ENCODE results near the gene FCHSD2.

Gene FCHSD2

DNA sequence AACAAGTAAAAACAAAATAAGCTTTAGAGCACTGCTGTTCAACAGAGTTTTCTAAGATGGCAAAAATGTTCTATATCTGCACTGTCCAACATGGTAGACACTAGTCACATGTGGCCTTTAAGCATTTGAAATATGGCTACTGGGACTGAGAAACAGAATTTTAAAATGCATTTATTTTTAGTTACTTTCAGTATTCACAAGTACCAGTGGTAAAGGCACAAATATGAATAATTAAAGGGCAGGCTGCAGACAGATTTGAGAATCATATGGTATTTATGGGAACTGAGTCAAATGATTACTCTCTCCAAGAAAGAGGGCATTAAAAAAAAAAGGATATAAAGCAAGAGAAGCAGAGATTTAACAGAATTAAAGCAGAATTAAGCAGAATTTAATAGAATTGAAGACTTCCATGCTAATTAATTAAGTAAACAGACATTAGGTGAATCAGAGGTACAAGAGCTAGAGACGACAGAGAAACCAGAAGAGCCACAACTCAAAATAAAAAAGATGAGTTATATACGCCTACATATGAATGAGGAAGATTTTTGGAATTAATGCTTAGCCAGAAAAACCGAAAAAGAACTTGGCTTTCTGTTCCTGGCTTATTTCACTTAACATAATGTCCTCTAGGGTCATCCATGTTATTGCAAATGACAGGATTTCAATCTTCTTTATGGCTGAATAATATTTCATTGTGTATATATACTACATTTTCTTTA lies 167.5 kb downstream of the FCHSD2 start:
- no peak for DNase-seq

DNA sequence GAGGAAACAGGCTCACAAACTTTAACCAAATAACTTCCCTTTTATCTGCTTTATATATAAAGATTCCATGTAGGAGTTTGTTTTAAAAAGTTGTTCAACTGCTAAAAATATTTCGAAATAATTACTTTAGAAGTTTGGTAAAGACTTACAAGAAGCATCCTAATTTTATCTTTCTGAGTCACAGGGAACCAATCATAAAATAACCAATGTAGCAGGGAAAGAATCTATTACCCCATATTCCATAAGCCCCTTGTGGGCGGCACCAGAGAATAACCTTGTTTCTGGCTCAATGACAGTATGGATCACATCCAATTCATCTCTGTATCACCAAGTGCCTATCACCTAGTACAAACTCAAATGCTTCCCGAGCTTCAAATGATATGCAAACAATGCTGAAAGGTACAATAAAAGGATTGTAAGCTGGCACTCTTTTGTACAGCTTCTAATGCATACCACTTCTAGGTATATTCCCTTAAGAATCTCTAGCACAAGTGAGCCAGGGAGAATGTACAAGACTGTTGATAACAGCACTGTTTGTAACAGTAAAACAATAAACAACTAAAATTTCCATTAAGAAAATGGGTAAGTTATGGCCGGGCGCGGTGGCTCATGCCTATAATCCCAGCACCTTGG lies 169.5 kb downstream of the FCHSD2 start:
- no peak for DNase-seq

DNA sequence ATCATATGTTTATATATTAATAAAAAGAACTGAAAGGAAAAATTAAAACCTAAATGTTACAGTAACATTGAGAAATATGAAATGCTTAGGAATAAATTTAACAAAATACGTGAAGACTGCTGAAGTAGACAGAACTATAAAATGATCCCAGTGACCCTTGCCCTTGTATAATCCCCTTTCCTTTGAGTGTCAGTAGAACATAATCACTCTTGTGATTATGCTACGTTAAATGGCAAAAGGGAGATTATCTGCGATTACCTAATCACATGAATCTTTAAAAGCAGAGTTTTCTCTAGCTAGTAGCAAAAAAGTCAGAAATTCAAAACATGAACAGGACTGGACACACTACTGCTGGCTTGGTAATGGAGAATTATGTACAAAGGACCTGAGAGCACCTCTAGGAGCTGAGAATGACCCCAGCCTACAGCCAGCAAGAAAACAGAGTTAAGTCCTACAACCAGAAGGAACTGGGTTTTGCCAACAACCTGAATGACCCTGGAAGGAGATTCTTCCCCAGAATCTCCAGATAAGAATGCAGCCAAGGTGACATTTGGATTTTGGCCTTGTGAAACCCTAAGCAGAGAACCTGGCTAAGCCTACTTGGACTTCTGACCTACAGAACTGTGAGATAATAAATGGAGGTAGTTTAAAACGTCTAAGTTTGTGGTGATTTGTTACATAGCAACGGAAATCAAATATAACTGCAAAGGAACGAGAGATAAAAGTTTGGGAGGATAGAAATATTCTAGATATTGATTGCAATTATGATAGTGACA lies 170.7 kb downstream of the FCHSD2 start:
- no peak for DNase-seq

DNA sequence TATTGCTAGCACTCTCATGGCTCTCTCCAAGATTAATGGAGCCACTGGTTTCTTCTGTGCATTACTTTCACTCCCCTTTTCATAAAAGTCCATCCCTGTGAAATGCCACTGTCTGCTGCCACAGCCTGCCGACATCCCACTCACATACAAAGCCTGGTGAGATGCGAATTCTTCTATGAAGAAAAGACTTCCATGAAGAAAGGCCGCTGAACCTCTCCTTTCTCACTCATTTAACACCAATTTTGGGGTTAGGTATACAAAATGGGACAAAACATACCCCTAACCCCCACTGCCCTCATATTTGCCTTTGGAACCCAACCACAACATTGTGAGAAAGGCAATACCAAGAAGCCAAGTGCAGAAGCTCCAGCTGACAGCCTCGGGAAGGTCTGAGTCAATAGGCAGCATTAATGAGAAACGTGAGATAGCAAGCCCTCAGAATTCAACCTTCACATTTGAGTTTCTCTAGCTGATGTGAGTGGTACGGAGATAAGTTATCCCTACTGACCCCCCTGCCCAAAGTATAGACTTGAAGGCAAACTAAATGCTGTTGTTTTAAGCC lies 171.5 kb downstream of the FCHSD2 start:
- DNase-seq, result no peak

DNA sequence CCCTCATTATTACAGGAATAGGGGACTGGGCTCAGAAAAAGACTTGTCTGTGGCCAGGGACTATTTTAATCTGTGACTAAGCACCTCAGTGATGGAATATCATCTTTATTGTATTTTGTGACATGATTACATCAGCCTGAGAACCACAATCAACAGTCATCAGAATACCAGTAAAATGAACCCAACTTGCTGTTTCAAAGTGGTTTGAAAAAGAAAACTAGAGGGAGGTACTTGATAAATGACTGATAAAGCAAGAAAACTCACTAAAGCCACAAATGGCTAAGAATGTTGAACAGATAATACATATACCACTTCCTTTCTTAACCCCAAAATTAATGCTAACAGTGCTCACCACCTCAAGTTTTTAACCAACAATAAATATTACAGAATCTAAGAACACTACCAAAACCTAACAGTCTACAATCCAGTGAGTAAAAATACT lies 172.2 kb downstream of the FCHSD2 start:
- DNase-seq, result no peak

DNA sequence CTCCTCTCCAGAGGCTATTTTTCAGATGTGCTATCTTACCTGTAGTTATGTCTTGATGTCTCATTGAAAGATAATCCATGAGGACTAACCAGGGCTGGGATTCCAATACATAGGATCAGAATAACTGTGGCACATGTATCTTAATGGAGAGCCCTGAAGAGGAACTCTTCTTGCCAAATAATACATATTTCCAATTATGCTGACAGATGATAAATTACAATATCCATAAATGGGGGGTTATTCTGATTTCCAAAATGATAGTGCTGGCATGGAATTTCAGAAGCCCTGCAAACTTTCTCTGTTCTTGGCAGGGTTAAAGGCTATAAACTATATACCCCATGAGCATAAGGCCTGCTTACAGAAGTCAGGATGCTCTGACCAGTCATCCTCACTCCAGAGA lies 173.7 kb downstream of the FCHSD2 start:
- DNase-seq, result no peak

DNA sequence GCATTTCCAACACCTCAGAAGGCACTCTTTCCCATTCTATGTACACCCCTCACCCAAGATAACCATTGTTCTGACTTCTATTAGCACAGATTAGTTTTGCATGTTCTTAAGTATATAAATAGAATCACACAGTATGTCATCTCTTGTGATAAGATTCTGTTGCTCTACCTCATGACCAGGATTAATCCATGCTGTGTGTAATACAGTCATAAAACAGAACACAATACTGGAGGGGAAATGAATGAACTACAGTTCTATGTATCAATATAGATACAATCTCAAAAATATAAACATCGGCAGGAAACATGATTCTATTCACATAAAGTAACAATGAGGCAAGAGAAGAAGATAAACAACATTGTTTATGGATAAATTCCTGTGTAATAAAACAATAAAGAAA lies 176.4 kb downstream of the FCHSD2 start:
- DNase-seq, result no peak

DNA sequence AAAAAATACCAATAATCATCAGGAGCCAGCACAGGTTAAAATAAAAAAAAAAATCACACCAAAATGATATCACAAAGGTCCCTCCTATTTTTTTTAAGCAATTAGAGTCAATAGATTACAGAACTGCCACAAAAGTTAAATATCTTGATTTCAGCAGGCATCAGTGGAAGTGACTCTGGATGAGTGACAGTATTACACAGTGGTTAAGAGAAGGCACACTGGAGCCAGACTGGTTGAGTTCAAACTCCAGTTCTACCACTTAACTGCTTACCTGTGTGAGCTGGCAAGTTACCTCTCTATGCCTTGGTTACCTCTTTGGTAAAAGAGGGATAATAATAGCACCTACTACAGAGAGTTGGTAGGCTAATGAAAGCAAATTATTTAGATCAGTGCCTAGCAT lies 179.4 kb downstream of the FCHSD2 start:
- DNase-seq, result no peak

DNA sequence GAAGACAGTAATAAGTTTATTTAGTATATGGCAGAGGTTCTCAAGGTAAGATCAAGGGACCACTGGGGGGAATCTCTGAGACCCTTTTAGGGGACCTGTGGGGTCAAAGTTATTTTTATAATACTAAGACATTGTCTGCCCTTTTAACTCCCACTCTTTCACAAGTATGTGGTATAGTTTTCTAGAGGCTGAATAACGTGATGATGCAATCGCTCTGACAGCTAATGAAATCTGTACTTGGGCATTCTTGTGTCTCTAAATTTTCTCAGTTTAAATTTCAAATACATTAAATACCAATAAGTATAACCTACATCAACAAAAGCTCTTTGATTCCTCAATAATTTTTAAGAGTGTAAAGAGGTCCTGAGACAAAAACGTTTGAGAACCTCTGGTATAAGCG lies 180.0 kb downstream of the FCHSD2 start:
- DNase-seq, result no peak

DNA sequence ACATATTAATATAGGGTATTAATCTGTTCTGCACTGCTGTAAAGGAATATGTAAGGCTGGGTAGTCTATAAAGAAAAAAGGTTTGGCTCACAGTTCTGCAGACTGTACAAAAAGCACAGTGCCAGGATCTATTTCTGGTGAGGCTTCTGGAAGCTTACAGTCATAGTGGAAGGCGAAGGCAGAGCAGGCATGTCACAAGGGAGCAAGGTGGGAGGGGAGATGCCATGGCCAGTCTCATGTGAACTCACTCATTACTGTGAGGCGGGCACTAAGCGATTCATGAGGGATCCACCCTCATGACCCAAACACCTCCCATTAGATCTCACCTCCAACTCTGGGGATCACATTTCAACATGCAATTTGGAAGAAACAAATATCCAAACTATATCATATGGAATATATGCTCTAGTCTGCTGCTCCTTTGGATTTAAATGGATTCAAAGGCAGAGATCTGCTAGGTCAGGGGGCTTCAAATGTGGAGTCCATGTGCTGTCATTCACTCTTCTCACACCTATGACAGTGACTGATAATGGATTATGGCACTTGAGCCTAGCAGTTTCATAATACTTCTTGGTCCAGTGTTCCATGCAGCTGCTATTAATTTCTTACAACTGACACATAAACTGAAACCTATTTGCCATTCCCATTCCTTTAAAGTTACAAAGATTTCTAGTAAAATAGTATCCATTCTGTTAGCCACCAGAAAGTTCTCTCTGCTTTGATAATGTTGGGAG lies 182.0 kb downstream of the FCHSD2 start:
- DNase-seq, result no peak

DNA sequence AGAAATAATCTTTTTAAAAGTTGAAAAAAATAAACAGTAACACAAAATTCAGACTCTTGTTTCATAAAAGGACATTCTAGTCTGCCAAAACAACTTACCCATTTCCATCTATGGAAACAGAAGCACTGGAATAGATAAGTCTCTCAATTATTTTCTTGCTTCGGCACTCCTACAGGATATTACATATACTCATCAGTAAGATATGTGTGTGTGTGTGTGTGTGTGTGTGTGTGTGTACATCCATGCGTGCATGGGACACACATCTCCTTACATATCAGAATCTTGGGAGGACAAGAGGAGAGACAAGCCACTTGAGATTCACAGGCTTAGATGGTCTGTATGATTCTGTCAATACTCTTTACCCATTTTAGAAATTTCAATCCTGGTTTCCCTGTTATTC lies 183.3 kb downstream of the FCHSD2 start:
- DNase-seq, result no peak

DNA sequence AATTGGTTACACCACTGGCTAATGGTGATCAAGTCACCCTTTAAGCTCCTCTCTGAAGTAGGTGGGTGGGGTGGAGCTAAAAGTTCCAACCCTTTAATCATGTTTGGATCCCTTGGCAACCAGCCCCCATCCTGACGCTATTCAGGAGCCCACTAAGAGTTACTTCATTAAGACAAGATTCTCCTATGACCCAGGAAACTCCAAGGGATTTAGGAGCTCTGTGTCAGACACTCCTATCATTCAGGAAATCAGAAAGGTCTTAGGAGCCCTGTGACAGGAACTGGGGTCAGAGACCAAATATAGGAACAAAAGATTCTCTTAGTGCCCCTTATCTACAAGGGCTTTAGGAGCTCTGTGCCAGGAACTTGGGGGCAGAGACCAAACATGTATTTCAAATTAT lies 186.7 kb downstream of the FCHSD2 start:
- no peak for DNase-seq

DNA sequence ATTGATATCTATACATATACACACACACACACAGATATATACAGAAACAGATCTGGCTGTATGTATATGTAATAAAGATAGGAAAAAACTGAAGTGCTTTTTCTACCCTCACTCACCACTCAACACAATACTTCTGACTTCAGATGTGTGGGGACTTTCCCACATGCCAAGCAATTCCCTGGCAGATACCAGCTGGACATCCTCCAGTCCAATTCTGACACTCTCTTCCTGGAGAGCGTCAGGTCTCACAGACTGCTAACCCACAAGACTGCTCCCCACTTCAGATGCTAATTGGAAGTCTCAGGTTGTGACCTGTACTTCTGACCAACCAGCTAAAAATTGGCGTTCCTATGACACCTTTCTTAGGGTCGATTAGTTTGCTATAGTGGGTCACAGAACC lies 187.3 kb downstream of the FCHSD2 start:
- no peak for DNase-seq

DNA sequence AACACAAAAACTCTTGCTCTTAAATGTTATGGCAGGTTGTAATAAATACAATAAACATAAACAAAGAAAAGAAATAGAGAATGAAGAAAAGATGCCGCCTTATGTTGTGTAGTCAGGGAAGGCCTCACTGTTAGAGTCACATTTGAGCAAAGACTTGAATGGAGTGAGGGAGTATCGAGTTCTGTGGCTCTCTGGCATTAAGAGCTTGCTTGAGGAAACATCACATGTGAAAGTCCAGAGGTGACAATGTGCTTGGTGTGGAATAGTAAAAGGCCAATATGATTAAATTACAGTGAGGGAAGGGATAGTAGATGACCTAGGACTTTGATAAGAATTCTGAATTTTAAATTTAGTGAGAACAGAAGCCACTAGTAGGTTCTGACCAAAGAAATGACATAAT lies 188.5 kb downstream of the FCHSD2 start:
- DNase-seq, result no peak

DNA sequence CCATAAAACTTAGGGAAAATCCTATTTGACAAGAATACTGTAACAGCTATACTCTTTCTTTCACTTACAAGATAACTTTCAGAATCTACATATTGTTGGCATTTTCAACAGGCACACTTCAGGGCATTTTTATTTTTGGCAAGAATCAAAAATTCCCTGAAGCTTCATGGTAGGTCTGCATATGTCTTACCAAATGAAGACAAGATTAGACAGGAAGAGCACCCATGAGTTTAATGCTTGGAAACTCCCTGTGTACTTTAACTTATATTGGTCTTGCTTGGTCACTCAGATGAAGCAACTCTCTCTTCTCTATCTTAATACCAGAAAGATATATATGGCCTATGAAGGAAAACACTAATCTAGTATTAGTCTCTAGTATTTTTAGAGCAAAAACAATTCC lies 190.2 kb downstream of the FCHSD2 start:
- DNase-seq, result no peak

DNA sequence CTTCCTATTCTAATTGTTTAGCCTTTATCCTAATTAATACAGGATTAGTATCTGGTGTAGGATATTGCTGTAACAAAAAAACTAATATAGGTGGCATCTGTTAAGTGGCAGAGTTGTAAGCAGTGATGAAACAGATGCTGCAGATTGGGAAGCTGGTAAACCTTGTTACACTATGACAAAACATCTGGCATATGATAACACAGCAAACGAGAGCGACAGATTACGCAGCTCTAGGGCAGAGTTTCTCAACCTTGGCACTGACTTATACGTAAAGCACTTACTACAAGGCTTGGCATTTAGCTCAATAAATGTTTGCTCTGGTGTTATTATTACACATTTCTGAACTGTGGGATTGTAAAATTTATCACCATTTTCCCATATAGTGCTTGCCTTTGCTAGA lies 190.9 kb downstream of the FCHSD2 start:
- DNase-seq, result no peak

DNA sequence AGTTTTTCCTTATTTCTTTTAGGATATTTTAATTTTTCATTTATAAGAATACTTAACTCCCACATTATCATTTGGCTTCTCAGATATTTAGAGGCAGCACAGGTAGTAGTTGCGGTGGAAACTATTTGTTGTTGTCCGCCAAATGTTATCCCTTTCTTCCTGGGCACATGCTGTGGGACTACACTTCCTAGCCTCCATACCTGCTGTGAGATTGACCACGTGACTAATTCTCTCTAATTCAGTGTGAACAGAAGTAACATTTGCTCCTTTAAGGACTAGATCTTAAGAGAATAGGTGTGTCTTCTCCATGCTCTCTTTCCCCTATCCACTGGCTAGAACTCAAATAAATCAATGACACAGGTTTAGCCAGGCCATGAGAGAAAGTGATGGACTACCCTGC lies 191.4 kb downstream of the FCHSD2 start:
- no peak for DNase-seq

DNA sequence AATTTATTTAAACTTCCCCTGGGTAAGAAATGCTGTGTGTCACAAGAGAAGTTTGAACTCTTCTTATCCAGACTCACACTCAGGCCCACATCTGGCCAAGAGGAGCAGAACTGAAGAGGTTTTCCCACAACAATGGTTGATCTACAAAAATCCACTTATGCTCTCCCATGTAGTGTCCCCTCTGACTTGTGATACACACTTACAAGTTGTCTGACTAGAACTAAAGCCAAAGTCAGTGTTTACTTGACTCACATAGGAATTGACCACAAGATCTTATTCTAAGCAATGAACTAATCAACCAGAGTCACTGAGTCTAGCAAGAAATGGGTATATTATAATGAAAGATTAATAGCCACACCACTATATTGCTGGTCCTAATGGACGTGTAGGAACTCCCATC lies 194.9 kb downstream of the FCHSD2 start:
- no peak for DNase-seq

DNA sequence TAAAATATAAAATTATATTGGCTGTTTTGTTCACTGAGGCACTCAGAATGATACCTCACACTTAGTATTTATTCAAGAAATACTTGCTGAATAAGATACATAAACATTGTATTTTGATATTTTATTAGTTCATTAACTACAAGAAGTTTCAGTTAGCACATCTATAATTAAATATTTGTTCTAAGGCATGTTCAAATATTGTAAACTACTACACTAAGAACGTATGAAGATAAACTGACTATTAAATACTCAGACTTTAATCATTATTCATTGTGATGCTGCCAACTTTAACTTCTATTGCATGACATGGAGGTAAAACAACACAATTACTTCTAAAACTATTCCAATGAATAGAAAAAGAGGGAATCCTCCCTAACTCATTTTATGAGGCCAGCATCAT lies 198.5 kb downstream of the FCHSD2 start:
- no peak for DNase-seq

DNA sequence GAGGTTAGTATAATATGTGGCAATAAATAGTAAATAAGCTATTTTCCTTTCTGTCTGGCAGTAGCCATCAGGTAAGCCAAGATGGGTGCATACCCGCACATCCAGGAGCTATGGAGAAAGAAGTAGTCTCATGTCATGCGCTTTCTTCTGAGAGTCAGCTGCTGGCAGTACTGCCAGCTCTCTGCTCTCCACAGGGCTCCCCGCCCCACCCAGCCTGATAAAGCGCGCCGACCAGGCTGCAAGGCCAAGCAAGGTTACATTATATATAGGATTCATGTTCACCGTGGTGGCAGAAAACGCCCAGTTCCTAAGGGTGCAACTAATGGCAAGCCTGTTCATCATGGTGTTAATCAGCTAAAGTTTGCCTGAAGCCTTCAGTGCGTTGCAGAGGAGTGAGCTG lies 201.7 kb downstream of the FCHSD2 start:
- no peak for DNase-seq

DNA sequence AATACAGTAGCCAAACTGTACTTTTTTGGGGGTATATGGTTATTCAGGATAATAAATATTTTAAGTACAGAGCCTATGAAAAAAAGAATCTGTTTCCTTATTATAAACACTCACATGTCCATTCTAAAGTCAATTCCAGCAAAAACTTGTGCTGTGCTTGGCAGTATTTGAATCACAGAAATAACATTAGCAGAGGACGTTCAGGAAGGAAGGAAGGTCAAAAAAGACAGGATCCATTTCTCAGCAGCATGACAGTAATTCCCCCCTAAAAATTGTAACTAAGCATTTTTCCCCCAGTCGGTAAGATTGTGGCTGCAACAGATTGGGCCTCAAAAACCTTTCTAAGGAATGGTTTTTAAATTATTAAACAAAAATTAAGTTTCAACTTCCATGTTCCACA lies 203.1 kb downstream of the FCHSD2 start:
- DNase-seq, result no peak

DNA sequence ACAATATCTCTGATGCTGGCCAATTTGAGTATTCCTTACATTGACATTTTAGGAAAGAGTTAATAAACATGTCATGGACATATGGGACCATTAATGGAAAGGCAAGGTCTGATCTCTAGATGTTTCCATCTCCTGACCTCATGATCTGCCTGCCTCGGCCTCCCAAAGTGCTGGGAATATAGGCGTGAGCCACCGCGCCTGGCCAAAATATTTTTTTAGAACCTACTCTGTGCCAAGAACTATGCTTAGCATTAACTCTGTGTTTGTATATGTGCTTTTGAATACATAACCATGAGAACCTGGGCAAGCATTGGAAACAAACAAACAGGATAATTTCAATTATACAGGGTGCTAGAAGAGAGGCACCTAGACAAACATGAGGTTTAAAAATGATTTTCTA lies 204.7 kb downstream of the FCHSD2 start:
- no peak for DNase-seq
